ENCODE results near the gene GSX2.

GSX2 gene

DNA sequence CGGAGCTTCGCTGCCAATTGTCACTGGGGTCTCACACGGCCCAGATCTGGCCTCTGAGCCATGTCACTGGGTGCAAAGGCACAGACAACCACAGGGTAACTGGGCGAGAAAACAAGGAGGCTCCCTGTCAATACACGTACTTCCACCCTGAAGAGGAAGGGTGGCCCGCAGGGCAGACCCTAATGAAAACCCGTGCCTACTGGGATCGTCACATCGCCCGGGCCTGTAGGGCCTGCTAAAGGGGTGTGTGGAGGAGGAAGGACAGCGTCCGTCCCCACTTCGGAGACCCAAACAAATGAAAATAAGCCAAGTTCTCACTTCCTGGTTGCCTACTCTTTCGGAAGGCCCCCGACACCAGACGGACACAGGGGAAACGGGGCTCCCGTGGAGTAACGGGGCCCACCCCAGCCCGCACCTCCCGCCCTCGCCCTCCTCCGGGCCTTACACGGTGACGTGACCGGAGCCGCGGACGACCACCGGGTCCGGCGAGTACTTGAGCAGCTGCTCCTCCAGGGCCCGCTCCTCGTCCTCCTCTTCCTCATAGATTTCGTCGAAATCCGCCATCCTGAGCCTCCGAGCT is 36.1 kb upstream of the GSX2 start:
- Mint-ChIP-seq H3K27ac (peak overlapping the region; percentile 92), H3K4me1 (peaks cover 56% of the 10 kb centered on the region), H3K27me3 (ENCODE audit: low read depth, poor library complexity) (peaks cover 14% of the 10 kb centered on the region)

GRCh38 chr4:54064317-54065111 is 35.4 kb upstream of the GSX2 start, which contains the start of gene CHIC2:
TSS of gene CHIC2 (minus strand) at chr4:54064605. CDS start at chr4:54064300, 305 bp downstream.
- Mint-ChIP-seq H3K4me1 (peaks cover 56% of the 10 kb centered on the region), H3K4me3 (peak within 1 kb of the TSS; percentile 89), H3K9me3 (no peaks in the 10 kb centered on the region)

More for the DNA sequence above, 36.1 kb upstream of the GSX2 start:
- DNase-seq, result no peak
- Mint-ChIP-seq H3K4me3 (peak overlapping the region; percentile 89), H3K9me3 (no peaks in the 10 kb centered on the region), H3K36me3 (ENCODE audit: low read depth) (no peaks in the 10 kb centered on the region)
- TF ChIP-seq CTCF (IDR thresholded peaks at IDR 0.05), result no peak

GRCh38 chr4:54065282-54066087 is 34.5 kb upstream of the GSX2 start:
- H3K4me1 Mint-ChIP-seq, result peaks cover 57% of the 10 kb centered on the region
- peak overlapping the region; percentile 77 for H3K4me3 Mint-ChIP-seq
- peaks cover 20% of the 10 kb centered on the region for H3K27me3 Mint-ChIP-seq (ENCODE audit: low read depth, poor library complexity)
- no peak for DNase-seq
- H3K36me3 Mint-ChIP-seq (ENCODE audit: low read depth), result no peaks in the 10 kb centered on the region
- H3K9me3 Mint-ChIP-seq, result no peaks in the 10 kb centered on the region
- peak overlapping the region; percentile 21 for H3K27ac Mint-ChIP-seq
- no peak for TF ChIP-seq CTCF (IDR thresholded peaks at IDR 0.05)

More at GRCh38 chr4:54064317-54065111, 35.4 kb upstream of the GSX2 start, which contains the start of gene CHIC2:
- Mint-ChIP-seq H3K36me3 (ENCODE audit: low read depth) (no peaks in the 10 kb centered on the region), H3K27ac (peak within 1 kb of the TSS; percentile 92), H3K27me3 (ENCODE audit: low read depth, poor library complexity) (peaks cover 18% of the 10 kb centered on the region)
- peak; percentile 96 for DNase-seq
- TF ChIP-seq CTCF (IDR thresholded peaks at IDR 0.05), result no peak

DNA sequence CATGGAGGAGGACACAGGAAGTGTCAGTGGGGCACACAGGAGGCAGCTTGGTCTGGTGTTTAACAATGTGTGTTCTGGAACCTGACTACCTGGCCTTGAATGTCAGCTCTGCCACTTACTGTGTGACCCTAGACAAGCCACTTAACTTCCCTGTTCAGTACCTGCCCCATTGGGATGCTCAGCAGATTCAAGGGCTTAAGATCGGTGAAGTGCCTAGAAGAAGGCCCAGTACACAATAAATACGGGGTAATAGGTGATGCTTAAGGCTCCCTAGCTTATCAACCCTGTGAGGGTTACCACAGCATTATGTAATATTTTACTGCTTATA is 33.9 kb upstream of the GSX2 start:
- Mint-ChIP-seq H3K27ac (no peak overlapping the region), H3K4me3 (no peak overlapping the region), H3K9me3 (no peaks in the 10 kb centered on the region), H3K27me3 (ENCODE audit: low read depth, poor library complexity) (peaks cover 20% of the 10 kb centered on the region), H3K4me1 (peaks cover 54% of the 10 kb centered on the region), H3K36me3 (ENCODE audit: low read depth) (no peaks in the 10 kb centered on the region)
- no peak for TF ChIP-seq CTCF (IDR thresholded peaks at IDR 0.05)
- DNase-seq, result no peak

DNA sequence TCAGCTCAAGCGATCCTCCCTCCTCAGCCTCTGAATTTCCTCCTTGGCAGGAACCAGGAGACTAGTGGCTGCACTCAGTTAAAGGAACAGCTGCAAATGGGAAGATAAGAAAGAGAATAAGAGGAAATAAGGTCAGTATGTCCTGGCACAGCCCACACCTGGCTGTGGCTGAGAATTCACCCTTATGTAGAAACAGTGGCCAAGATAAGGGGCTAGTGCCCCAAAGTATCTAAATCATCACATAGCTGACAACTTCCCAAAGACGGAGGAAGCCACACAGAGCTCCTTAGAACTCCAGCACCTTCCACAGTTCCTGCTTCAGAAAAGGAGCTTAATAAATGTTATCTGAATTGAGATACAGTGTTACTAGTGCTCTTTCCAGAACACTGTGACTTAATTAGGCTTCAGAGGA is 33.2 kb upstream of the GSX2 start:
- H3K27ac Mint-ChIP-seq, result no peak overlapping the region
- no peak overlapping the region for H3K4me3 Mint-ChIP-seq
- no peaks in the 10 kb centered on the region for H3K36me3 Mint-ChIP-seq (ENCODE audit: low read depth)
- H3K27me3 Mint-ChIP-seq (ENCODE audit: low read depth, poor library complexity), result peaks cover 20% of the 10 kb centered on the region
- TF ChIP-seq CTCF (IDR thresholded peaks at IDR 0.05), result no peak
- H3K9me3 Mint-ChIP-seq, result no peaks in the 10 kb centered on the region
- DNase-seq, result no peak
- H3K4me1 Mint-ChIP-seq, result peaks cover 47% of the 10 kb centered on the region
